CD4-positive, alpha-beta T cell treated with Interleukin-2 at 100 ng/mL for 4 hours (primary cell): Measurements from ENCODE around the gene PLD3.
A peak's percentile ranks its signal among the peaks of the same experiment; 100 is the strongest.
"Not testable (repeated sequence)": the region's sequence is repeated elsewhere in the genome, so short reads cannot be mapped to it uniquely, and the experiment has no call there.

Experiments used
- DNase-seq: peaks from one replicate; pipeline ENCODE4 v3.0.0-alpha.2; 2020; ENCODE audit warnings: low spot score

The PLD3 gene

DNA sequence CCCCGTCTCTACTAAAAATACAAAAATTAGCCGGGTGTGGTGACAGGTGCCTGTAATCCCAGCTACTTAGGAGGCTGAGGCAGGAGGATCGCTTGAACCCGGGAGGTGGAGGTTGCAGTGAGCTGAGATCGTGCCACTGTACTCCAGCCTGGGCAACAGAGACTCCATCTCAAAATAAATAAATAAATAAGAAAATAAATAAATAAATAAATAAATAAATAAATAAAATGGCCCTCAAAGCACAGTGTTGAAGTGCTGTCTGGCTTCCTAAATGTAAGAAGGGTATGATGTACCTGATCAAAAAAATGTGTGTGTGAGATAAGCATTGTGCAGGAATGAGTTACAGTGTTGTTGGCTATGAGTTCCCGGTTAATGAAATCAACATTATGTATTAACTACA, 15.4 kb upstream of the PLD3 start:
- DNase-seq, result not testable (repeated sequence)

DNA sequence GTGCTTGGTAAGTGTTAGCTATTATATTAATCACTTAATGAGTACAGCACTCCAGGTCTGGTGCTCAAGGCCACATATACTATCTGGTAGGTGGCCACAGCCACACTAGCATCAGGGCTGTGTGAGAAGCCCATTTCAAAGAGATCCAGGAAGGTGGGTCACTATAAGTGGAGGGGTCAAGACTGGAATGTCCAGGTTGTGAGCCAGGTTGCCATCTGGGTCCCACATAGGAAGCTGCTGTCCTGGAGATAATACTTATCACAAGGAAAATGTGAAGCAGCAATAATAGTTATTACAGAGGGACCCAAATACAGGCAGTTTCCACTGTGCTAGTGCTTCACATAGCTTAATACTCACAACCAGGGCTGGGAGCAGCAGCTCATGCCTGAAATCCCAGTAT, 13.4 kb upstream of the PLD3 start:
- no peak for DNase-seq

DNA sequence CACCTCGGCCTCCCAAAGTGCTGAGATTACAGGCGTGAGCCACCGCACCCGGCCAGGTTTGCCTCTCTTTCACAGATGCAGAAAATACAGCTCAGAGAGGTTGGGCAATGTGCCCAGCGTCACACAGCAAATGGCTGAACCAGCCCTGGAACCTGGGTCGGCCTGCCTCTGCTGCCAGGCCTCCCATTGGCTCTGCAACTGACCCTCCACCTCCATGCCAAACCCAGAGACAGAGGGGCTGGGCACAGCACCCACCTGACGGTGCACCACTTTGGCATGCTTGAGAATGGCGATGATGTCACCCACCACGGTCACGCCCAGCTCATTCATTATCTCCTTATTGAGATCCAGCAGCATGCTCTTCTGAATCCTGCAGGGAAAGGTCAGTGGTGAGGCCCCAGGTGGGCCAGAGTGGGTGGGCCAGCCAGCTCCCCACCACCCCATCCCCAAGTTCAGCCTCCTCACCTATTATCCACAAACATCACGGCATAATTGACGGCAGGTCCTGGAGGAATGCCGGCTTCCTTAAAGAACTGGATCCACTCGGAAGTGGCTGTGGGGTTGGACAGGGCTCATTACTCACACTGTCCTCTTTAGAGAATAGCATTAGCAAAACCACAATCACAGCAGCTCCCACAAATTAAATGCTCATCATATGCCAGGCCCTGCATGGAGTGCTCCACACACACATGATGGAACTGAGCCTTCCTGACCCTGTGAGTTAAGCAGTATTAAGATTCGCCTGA, 12.5 kb upstream of the PLD3 start:
- no peak for DNase-seq

DNA sequence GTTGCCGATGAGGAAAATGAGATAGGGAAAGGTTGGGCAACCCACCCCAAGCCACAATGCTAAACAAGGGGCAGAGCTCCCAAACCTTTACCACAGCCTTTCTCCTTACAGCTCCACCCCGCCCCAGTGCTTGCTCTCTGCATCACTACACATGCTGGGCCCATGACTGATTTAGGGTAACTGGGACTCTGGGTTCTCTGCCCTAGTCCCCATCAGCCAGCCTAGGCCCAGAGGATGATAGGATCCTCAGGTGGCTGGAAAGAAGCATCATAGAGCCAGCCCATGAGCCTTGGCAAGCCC, 11.9 kb upstream of the PLD3 start:
- no peak for DNase-seq

DNA sequence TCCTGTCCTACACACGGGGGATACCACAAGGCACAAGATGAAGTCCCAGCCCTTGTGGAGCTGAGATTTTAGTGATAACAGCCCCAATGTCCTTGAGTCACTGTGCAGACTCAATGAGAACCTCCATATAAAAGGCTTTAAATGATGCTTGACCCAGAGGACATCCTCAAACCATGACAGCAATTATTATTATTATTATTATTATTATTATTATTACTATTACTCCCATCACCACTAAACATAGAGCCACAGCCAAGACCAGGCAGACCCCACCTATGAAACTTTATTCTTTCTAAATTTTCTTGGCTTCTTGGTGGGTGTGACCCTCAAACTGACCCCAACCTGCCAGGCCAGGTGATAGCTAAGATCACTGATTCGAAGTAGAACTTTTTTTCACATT, 11.4 kb upstream of the PLD3 start:
- DNase-seq, result no peak

DNA sequence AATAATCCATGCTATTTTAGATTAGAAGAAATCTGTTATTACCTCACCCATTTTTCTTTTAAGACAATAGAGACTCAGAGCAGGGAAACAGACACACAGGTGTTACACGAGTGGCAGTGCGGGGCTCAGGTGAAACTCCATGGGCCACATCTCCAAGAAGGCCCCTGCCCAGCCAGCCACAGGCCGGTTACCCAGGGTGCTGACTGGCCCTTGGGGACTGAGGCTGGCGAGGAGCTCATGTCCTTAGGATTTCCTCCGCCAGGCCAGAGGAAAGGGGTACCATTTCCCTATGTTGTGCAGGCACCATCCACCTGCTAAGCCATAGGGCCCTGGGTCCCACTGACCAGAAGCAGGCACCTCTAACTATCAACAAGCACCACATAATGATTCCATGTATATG, 10.9 kb upstream of the PLD3 start:
- no peak for DNase-seq

DNA sequence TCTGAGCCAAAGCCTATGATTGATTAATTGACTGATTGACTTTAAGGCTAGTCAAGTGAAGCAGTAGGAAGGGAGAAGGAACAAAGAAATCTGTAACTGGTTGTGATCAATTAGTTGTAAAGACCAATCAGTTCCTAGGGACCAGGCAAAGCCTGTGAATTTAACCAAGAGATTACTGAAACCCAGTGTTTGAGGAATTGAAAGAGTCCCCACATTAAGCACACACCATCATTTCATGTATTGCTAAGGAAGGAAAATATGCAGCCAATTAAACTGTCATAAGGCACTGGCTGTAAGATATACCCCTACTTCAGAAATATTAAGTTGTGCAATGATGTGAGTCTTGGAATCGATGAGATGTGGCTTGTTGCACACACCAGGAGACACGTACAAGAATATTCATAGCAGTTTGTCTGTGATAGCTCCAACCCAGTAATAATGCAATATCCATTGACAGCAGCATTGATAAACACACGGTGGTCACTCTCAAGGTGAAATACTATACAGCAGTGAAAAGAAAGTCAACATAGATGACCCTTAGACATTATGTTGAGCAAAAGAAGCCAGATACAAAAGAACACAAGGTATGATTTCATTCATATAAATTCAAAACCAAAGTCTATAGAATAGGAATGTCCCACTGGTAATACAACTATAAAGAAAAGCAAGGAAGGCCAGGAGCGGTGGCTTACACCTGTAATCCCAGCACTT, 9.3 kb upstream of the PLD3 start:
- DNase-seq, result no peak

DNA sequence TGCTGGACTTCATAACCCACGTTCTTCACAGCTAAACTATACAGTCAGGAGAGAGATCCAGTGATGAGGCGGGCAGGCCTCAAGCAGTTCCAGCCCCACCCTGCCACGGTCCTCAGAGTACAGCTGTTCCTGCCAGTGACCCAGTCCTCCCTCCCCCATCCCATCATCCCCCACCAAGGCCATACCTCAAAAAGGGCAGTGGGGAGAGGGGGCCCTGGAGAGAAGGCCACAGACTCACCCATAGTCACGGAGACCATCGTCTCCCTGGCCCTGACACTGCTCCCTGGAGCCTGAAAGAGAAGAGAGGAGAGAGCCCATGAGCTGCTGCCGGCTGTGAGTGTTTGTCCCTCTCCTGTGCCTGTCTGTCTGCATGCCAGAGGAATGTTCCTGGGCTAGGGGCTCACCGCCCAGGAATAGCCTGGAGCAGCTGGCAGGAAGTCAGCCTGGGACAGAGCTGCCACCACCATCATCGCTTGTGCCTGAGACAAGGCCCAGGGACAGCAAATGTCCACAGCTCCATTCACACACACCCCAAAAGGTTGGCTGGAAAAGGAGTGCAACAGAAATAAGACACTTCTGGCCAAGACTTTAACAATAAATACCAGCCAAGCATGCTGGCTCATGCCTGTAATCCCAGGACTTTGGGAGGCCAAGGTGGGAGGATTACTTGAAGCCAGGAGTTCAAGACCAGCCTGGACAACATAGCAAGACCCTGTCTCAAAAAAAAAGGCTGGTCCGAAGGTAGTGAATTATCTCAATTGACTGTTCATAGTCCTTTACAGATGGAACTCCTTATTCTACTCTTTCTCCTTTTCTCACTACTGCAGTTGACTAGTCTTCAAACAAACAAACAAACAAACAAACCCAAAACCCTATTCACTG, 6.7 kb upstream of the PLD3 start:
- DNase-seq, result no peak

DNA sequence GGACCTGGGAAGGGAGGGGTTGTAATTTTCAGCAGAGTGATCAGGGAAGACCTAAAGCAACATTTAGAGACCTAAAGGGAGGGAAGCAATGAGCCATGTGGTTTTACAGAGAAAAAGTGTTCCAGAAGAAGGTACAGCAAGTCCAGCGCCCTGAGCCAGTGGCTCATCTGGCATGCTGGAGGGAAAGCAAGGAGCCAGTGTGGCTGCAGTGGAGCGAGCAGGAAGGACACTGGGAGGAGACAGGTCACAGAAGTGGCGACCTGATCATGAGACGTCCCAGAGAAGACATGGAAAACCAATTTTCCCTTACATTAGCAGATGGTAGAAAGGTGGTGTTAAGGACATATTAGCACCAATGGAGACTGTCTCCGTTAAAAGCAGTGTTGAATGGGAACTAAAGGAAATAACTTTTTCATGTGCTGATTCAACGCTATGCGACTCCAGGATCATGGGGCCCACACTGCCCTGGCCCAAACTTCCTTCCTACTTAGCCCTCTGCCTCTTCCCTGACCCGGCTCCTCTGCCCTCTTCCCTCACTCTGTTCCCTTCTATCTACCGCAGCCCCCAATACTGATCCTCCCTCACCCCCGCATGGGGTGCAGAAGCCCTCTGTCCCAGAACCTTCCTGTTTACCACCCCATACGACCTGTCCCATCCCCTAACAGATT, 5.7 kb upstream of the PLD3 start:
- no peak for DNase-seq

DNA sequence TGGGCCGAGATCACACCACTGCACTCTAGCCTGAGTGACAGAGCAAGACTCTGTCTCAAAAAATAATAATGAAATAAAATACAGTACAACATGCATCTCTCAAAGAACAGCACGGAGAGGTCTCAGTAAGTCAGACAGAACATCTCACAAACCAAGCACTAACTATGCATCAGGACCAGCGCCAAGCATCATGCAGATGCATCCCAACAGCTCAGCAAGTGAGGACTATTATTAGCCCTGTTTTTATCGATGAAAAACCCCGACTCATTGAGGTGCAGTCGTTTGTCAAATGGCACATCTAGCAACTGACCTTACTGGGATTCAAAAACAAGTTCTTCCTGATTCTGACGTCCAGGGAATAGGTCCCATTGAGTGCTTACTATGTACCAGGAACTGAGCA, 4.1 kb upstream of the PLD3 start:
- no peak for DNase-seq

DNA sequence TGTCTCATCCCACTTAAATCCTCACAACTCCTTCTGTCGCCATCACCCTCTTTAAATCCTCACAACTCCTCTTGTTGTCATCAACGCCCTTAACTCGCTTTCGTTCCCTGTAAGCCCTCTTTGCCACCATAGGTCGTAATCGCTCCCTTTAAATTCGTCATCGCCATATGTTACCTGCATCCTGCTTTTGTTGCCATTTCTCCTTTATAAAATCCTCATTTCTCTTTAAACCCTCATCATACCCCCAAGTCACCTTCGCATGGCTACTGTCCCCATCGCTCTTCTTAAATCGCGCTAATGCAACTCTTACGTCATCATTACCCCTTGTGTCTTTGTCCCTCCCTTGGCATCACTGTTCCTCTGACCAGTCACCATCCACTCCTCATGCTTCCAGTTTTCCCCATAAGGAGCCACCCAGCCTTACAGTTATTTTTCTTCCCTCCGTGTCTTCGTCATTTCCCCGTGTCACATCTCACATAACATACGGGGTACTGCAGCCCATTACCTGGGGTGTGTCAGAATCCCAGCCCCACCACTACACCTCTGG, 539 bp downstream of the PLD3 start:
- peak; percentile 1 for DNase-seq

DNA sequence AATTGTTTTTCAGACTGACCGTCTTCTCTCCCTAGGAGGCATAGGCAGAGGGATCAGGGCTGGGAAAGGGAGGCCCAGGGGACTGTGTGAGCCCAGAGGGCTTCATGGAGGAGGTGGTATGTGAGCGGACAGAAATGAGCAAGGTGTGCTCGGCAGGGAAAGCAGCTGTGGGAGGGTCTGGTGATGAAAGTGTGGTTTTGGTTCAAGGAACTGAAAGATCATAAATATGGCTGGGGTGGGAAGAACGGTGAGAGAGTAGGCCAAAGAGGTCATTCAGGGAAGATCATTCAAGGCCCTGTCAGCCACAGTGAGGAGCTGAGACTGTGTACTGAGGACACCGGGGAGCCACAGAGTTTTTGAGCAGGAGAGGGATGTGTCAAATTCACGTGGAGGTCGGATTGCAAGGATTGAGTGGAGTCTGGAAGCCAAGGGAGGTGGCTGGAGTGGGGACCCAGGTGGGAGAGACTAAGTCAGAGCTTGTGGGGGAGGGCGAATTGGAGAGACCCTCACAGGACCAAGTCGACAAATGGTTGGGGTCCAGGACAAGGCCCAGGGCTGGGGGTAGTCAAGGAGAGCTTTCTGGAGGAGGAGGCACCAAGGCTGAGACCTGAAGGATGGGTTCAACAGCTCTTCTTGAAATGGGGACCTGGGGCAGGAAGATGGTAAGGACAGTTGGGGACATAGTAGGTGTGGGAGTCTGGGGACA, 7.6 kb downstream of the PLD3 start:
- no peak for DNase-seq

DNA sequence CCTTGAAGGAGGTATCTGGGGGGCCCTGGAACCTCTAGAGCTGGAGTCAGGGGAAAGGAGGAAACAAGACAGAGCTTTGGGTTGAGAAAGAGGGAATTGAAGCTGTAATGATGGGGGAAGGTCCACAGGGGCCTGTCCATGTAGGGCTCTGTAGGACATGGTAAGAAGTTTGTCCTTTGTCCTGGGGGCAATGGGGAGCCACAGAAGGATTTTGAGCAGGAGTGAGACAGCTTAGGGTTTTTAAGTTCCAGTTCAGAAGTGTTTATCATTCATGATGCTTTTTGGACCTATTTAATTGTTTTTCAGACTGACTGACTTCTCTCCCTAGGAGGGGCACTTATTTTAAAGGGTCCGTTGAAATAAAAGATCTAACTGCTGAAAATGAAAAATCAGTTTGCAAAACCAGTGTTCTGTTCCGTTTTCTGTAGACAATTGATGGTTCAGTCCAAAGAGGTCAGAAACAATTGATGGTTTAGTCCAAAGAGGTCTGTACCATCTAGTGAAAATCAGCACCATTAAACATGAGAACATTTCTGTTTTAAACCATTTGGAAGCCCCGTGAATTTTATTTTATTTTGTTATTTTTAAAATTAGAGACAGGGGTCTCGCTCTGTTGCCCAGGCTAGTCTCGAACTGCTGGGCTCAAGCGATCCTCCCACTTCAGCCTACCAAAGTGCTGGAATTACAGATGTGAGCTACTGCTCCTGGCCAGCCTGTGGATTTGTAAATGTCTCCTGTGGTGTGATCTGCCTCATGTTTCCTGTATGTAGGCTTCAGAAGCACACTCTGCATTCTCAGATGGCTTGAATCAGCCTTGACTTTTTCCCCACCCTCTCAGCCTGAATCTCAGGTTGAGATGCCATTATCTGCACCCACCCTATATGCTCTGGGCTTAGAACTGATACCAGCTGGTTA, 8.4 kb downstream of the PLD3 start:
- no peak for DNase-seq

DNA sequence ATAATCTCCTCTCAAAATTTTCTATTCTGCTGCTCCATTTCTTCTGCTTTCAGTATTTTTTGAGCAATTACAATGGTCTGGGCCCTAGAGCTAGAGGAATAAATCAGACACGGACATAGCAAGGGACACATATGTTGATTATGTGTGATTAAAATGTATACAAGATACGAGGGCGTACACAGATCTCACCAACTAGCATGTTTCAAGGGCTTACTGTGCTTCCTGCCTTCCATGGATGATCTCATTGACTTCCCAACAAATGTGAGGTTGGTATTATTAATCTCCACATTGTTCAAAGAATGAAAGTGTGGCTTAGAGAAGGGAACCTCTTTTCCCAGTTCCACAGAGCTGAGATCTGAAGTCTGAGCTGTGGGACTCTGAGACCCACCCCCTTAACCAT, 9.1 kb downstream of the PLD3 start:
- no peak for DNase-seq

DNA sequence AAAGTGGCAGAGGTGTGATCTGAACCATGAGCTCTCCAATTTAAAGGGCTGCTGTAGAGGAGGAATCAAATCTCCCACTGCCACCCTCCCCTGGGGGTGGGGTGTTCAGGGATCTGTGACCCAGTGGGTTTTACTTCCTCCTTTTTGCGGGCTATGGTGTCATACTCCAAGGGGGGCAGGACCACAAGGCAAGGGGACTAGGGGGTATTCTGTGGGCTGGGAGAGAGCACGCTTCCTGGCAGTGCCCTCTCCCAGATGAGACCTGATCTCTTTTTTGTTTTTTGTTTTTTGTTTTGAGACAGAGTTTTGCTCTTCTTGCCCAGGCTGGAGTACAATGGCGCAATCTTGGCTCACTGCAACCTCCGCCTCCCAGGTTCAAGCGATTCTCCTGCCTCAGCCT, 10.3 kb downstream of the PLD3 start:
- DNase-seq, result no peak

DNA sequence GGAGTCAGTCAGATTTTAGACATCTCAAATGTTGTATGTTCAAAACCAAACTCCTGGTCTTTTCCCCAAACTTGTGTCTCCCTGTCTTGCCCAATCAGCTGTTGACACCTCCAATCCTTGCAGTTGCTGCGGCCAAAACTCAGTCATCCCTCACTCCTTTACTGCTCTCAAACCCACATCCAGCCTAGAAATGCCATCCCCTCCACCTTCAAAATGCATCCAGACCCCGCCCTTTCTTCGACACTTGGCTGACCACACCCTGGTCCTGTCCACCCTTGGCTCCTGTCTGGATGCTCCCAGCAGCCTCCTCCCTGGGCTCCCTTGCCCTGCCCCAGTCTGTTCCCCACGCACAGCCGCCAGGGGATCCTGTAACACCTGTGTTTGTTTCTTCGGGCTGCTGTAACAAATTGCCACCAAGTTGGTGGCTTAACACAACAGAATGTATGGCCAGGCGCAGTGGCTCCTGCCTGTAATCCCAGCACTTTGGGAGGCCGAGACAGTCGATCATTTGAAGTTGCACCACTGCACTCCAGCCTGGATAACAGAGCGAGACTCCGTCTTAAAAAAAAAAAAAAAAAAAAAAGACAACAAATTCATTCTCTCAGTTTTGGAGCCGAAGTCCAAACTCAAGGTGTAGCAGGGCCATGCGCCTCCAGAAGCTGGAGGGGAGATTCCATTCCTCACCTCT, 11.7 kb downstream of the PLD3 start:
- DNase-seq, result no peak

DNA sequence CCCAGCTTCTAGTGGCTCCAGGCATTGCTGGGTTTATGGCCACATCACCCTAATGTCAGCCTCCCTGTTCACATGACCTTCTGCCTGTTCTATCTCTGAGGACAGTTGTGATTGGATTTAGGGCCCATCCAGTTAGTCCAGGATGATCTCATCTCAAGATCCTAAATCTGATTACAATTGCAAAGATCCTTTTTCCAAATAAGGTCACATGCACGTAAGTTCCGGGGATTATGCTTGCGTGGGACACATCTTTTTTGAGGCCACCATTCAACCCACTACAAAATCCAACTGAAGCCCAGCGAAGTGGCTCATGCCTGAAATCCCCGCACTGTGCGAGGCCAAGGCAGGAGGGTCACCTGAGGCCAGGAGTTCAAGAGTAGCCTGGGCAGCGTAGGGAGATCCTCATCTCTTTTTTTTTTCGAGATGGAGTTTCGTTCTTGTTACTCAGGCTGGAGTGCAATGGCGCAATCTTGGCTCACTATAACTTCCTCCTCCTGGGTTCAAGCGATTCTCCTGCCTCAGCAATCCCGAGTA, 12.3 kb downstream of the PLD3 start:
- no peak for DNase-seq

DNA sequence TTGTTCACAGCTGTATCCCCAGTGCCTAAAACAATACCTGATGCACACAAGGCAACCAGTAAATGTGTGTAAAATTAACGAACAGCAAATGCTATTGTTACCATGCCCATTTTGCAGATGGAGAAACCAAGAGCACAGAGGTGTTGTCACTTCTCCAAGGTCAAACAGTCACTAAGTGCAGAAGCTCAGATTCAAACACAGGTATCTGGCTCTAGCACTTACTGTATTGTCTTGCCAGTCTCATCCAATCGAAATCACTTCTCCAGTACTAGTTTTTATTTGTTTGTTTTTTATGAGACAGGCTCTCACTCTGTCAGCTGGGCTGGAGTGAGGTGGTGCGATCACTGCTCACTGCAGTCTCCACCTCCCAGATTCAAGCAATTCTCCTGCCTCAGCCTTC, 13.7 kb downstream of the PLD3 start:
- DNase-seq, result no peak

DNA sequence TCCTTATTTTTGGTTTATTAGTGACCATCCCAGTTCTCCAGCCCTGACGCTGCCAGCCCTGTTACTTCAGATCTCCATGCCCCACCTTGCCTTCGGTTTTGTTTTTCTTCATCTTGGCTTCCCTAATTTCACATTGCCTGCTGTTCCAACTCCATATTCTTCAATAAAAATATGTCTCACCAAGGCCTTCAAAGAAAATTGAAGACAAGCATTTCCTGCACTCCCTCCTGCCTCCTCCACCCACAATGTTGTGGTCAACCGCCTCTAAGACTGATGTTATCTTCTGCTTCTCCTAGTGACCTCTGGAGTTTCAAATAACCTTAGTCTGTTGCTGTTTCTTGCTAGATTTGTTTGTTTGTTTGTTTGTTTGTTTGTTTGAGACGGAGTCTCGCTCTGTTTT, 14.6 kb downstream of the PLD3 start:
- no peak for DNase-seq

DNA sequence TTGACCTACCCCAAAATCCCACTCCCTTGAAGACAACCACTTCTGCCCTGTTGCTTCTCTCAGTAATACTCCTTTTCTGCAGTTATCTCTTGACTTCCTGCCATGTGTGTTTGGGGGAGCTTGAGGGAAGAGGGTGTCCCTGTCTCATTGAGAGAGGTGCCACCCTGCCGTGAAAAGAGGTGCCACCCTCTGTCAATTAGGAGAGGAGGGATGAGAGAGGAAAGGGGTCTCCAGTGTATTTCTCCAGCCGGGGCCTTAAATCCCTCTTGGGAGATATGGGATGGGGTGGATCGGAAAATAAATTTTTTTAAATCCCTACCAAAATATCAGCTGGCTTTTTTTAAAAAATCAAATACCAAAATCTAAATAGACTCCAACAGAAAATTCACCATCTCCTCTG, 16.5 kb downstream of the PLD3 start:
- DNase-seq, result no peak
